Panc1 (cell line): ENCODE measurements around the gene TRAK1.

Experiments used
- CTCF ChIP-seq: fragments of 450-650 bp; IDR thresholded peaks from 2 replicates; pipeline ENCODE4 v1.5.1; 2017; ENCODE audit warnings: mild to moderate bottlenecking
- POLR2AphosphoS5 ChIP-seq: IDR thresholded peaks from 2 replicates; pipeline ENCODE4 v1.6.1; 2012; ENCODE audit warnings: mild to moderate bottlenecking, low read depth, low read length, moderate library complexity

GRCh38 chr3:42128526-42128925 lies 37.4 kb downstream of the TRAK1 start:
- TF ChIP-seq CTCF = no peak
- no peak for TF ChIP-seq POLR2AphosphoS5
